Articular chondrocyte of knee joint (primary cell): Measurements from ENCODE around the gene PERP. TPM values are rescaled to one million over a fixed set of nuclear protein-coding genes. Genes with fewer than 3 reads are reported as not detected.

Source experiments
- total RNA-seq: library from RNA; depleted of rRNA; stranded (reverse); fragments of >200 nt; gene quantifications from 2 replicates; pipeline ENCODE4 v1.2.3, GENCODE V29; 2012

PERP gene
- 28.5 and 34.5 TPM in 2 replicates for total RNA-seq

DNA sequence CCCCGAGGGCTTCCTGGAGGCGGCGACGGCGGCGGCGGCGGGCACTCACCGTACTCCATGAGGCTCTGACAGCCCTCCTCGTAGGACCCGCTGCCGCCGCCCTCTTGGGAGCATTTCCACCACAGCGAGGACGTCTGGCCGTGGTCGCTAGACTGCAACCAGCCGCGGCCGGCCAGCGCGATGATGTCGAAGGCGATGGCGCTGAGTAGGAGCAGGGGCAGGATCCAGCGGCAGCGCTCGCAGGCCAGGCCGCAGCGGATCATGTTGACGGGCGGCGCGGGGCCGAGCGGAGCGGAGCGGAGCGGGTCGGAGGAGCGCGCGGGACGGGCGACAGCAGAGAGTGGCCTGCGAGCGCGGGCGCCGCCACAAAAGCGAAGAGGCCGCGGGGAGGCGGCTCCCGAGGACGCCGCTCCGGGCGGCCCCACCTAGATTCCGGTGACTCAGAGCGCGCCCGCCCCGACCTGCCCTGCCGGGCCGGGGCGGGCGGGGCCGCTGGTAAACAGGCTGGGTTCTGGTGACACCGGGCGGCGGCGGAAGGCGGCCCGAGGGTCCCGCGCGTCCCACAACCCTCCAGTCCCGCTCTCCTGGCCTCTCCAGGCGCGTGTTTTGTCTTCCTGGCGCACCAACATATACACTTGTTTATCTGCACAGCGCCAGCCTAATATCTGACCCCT lies at the start of gene PERP:
Gene PERP (minus strand): TSS at position 342 of the 674 bp plus-strand sequence. CDS start 79 bp downstream, at position 263.

Other genes starting within 250 kb of the PERP start
- gene TNFAIP3, start 240.2 kb downstream of the PERP start, total RNA-seq, result 11.1 and 17.1 TPM in 2 replicates
- 6.5 and 8.2 TPM in 2 replicates for gene ARFGEF3, start 54.5 kb upstream of the PERP start, total RNA-seq
- not detected in 2 replicates for gene PBOV1, start 111.1 kb upstream of the PERP start, total RNA-seq